AG04450 (cell line): ENCODE measurements around the gene EIF3B. TPM values are rescaled to one million over a fixed set of nuclear protein-coding genes. Genes with fewer than 3 reads are reported as not detected.
A peak's percentile ranks its signal among the peaks of the same experiment; 100 is the strongest.

Experiments
- CTCF ChIA-PET: fragments of 300-600, 350-600 bp; formaldehyde crosslinking; extraction: SDS; loops from one replicate; lab custom pipeline; 2022; ENCODE audit warnings: antibody characterized with exemption, inconsistent platforms; lab: Charles Lee
- POLR2A ChIA-PET: fragments of 350-600 bp; formaldehyde crosslinking; extraction: SDS; loops from one replicate; lab custom pipeline; 2021; ENCODE audit warnings: antibody characterized with exemption, inconsistent platforms; lab: Yijun Ruan, JAX
- DNase-seq: peaks from one replicate; pipeline ENCODE4 v3.0.0-alpha.2; 2011; ENCODE audit warnings: low read depth, low spot score
- H3K27ac ChIP-seq: one replicate; pipeline ENCODE4 v1.5.1; 2012; ENCODE audit warnings: low read depth, low read length, control low read depth
- H3K27me3 ChIP-seq: one replicate; pipeline ENCODE4 v1.6.0; 2012; ENCODE audit warnings: low read length; ENCODE audit not compliant: control insufficient read depth, insufficient read depth
- H3K4me3 ChIP-seq: 2 replicates; pipeline ENCODE4 v1.5.1; 2011; ENCODE audit warnings: mild to moderate bottlenecking, low read depth, low read length, control low read depth
- H3K9me3 ChIP-seq: 2 replicates; pipeline ENCODE4 v1.5.1; 2012; ENCODE audit warnings: low read length; ENCODE audit not compliant: control insufficient read depth, insufficient read depth
- CTCF ChIP-seq: IDR thresholded peaks from 2 replicates; pipeline ENCODE4 v1.5.1; 2011; ENCODE audit warnings: low read depth, low read length, control low read depth, inconsistent platforms
- polyA plus RNA-seq: library from polyadenylated mRNA; depleted of rRNA; stranded (reverse); fragments of >200 nt; gene quantifications from 2 replicates; pipeline ENCODE4 v1.2.3, GENCODE V29; 2011

EIF3B gene
- polyA plus RNA-seq, 1 experiment: 110 TPM

- TF ChIP-seq CTCF: no peak
- H3K9me3 ChIP-seq: no peaks in the 10 kb centered on the region; the same call in 1 of the 2 replicates
- ChIA-PET CTCF (no interaction called here), POLR2A (no interaction called here)
- no peak for DNase-seq
- H3K4me3 ChIP-seq: no peak overlapping the region
- H3K27ac ChIP-seq: no peak overlapping the region
- H3K27me3 ChIP-seq: no peaks in the 10 kb centered on the region
Measured at GRCh38 chr7:2316578-2316977, 38.0 kb upstream of the EIF3B start.

GRCh38 chr7:2317556-2318293 lies 36.9 kb upstream of the EIF3B start:
- Histone ChIP-seq H3K27ac (no peak overlapping the region), H3K4me3 (no peak overlapping the region), H3K27me3 (no peaks in the 10 kb centered on the region), H3K9me3 (no peaks in the 10 kb centered on the region; the same call in 1 of the 2 replicates)
- no peak for DNase-seq
- TF ChIP-seq CTCF: no peak
- CTCF ChIA-PET: no interaction called here
- POLR2A ChIA-PET: interaction anchor here (0.6 kb wide), 1 partner anchor 780 kb away, joined by 3 read pairs; no protein-coding TSS in a partner anchor

GRCh38 chr7:2321020-2321419 lies 33.6 kb upstream of the EIF3B start:
- no peaks in the 10 kb centered on the region for H3K9me3 ChIP-seq
- H3K27ac ChIP-seq: no peak overlapping the region
- no peak overlapping the region for H3K4me3 ChIP-seq
- DNase-seq: no peak
- H3K27me3 ChIP-seq: no peaks in the 10 kb centered on the region
- POLR2A ChIA-PET: interaction anchor here (0.5 to 0.7 kb wide), 3 partner anchors 19 to 213 kb away, joined by 3 to 5 read pairs (median 4); no protein-coding TSS in a partner anchor
- CTCF ChIA-PET: interaction anchor here (0.7 to 1.0 kb wide), 2 partner anchors 71 to 272 kb away, joined by 3 to 4 read pairs; no protein-coding TSS in a partner anchor
- peak; percentile 26; the same call in 1 of the 2 replicates for TF ChIP-seq CTCF

GRCh38 chr7:2325162-2325561 lies 29.5 kb upstream of the EIF3B start:
- Histone ChIP-seq H3K9me3 (no peaks in the 10 kb centered on the region), H3K27ac (no peak overlapping the region), H3K4me3 (no peak overlapping the region), H3K27me3 (no peaks in the 10 kb centered on the region)
- no peak for TF ChIP-seq CTCF
- CTCF ChIA-PET: interaction anchor here (1.4 kb wide), 1 partner anchor 23 kb away, joined by 13 read pairs; no protein-coding TSS in a partner anchor
- DNase-seq: no peak
- POLR2A ChIA-PET: no interaction called here

GRCh38 chr7:2326951-2327350 lies 27.7 kb upstream of the EIF3B start:
- no peaks in the 10 kb centered on the region for H3K27me3 ChIP-seq
- CTCF ChIA-PET: no interaction called here

More at GRCh38 chr7:2326951-2327350, 27.7 kb upstream of the EIF3B start:
- POLR2A ChIA-PET: no interaction called here
- Histone ChIP-seq H3K9me3 (no peaks in the 10 kb centered on the region), H3K27ac (no peak overlapping the region), H3K4me3 (no peak overlapping the region)
- no peak for TF ChIP-seq CTCF
- DNase-seq: no peak
